ENCODE measurements around the gene TRPC4AP.

TRPC4AP gene

GRCh38 chr20:34983089-34983820 is 109.4 kb downstream of the TRPC4AP start:
- no peak for DNase-seq

- no peak for DNase-seq
Observed at GRCh38 chr20:34982270-34983088, 110.1 kb downstream of the TRPC4AP start.

GRCh38 chr20:34980543-34981233 is 111.9 kb downstream of the TRPC4AP start:
- DNase-seq = no peak

- no peak for DNase-seq
Observed at GRCh38 chr20:34979366-34980153, 113.0 kb downstream of the TRPC4AP start.

GRCh38 chr20:34978092-34978744 is 114.4 kb downstream of the TRPC4AP start:
- no peak for DNase-seq

GRCh38 chr20:34977365-34978091 is 115.1 kb downstream of the TRPC4AP start:
- DNase-seq = no peak

- DNase-seq = no peak
Observed at GRCh38 chr20:34976286-34976685, 116.3 kb downstream of the TRPC4AP start.

GRCh38 chr20:34974246-34974645 is 118.4 kb downstream of the TRPC4AP start:
- DNase-seq = no peak

GRCh38 chr20:34971561-34972235 is 120.9 kb downstream of the TRPC4AP start:
- no peak for DNase-seq

GRCh38 chr20:34970846-34971560 is 121.6 kb downstream of the TRPC4AP start:
- DNase-seq = no peak

- no peak for DNase-seq
Observed at GRCh38 chr20:34970193-34970840, 122.3 kb downstream of the TRPC4AP start.

- DNase-seq = no peak
Observed at GRCh38 chr20:34968042-34968775, 124.4 kb downstream of the TRPC4AP start.

- DNase-seq = no peak
Observed at GRCh38 chr20:34967421-34967820, 125.2 kb downstream of the TRPC4AP start.

GRCh38 chr20:34965051-34965450 is 127.6 kb downstream of the TRPC4AP start:
- no peak for DNase-seq

- no peak for DNase-seq
Observed at GRCh38 chr20:34964486-34964885, 128.1 kb downstream of the TRPC4AP start.

GRCh38 chr20:34956751-34957472 is 135.7 kb downstream of the TRPC4AP start:
- DNase-seq = no peak

GRCh38 chr20:34956041-34956458 is 136.6 kb downstream of the TRPC4AP start:
- no peak for DNase-seq

All from activated naive CD4-positive, alpha-beta T cell treated with Interleukin-2 at 50 U/mL for 16 hours (primary cell).